ENCODE measurements around the gene CA6. TPM values are rescaled to one million over a fixed set of nuclear protein-coding genes. Genes with fewer than 3 reads are reported as not detected.
"Not testable (repeated sequence)": the region's sequence is repeated elsewhere in the genome, so short reads cannot be mapped to it uniquely, and the experiment has no call there.

Gene CA6
- total RNA-seq, 1 donor from 2014 or later = not detected

- no peaks in the 10 kb centered on the region for H3K4me1 ChIP-seq
- ATAC-seq = peak; percentile 88 to 96
- no peaks in the 10 kb centered on the region for H3K27me3 ChIP-seq (ENCODE audit: low read depth)
- TF ChIP-seq CTCF (IDR thresholded peaks at IDR 0.05) = peak; percentile 44
- H3K27ac ChIP-seq = peak overlapping the region; percentile 6
- intact Hi-C loops (cut with DNase I) = no loop called here
- DNase-seq = peak; percentile 78
- H3K36me3 ChIP-seq = no peaks in the 10 kb centered on the region
- H3K4me3 ChIP-seq = no peak overlapping the region
- no peaks in the 10 kb centered on the region for H3K9me3 ChIP-seq
Observed at GRCh38 chr1:8962812-8963530, 17.3 kb downstream of the CA6 start.

- Histone ChIP-seq H3K4me1 (no peaks in the 10 kb centered on the region), H3K4me3 (no peak overlapping the region), H3K27me3 (ENCODE audit: low read depth) (no peaks in the 10 kb centered on the region), H3K36me3 (no peaks in the 10 kb centered on the region), H3K27ac (no peak overlapping the region), H3K9me3 (no peaks in the 10 kb centered on the region)
- ATAC-seq = no peak
- no peak for TF ChIP-seq CTCF (IDR thresholded peaks at IDR 0.05)
- no peak for DNase-seq
- intact Hi-C loops (cut with DNase I) = no loop called here
Observed at GRCh38 chr1:8963963-8964362, 18.3 kb downstream of the CA6 start.

- no peak overlapping the region for H3K27ac ChIP-seq
- no peak for DNase-seq
- no peak for TF ChIP-seq CTCF (IDR thresholded peaks at IDR 0.05)
- H3K27me3 ChIP-seq (ENCODE audit: low read depth) = no peaks in the 10 kb centered on the region
- H3K4me1 ChIP-seq = no peaks in the 10 kb centered on the region
- H3K9me3 ChIP-seq = no peaks in the 10 kb centered on the region
- ATAC-seq = no peak
- H3K4me3 ChIP-seq = no peak overlapping the region
- H3K36me3 ChIP-seq = no peaks in the 10 kb centered on the region
- intact Hi-C loops (cut with DNase I) = no loop called here
Observed at GRCh38 chr1:8965121-8965820, 19.6 kb downstream of the CA6 start.

GRCh38 chr1:8966606-8967005, 20.9 kb downstream of the CA6 start:
- intact Hi-C loops (cut with DNase I) = no loop called here
- ATAC-seq = peak; percentile 76 to 85
- Histone ChIP-seq H3K4me1 (no peaks in the 10 kb centered on the region), H3K27me3 (ENCODE audit: low read depth) (no peaks in the 10 kb centered on the region), H3K4me3 (no peak overlapping the region), H3K27ac (peak overlapping the region; percentile 5), H3K36me3 (no peaks in the 10 kb centered on the region), H3K9me3 (no peaks in the 10 kb centered on the region)
- peak; percentile 55 for DNase-seq
- TF ChIP-seq CTCF (IDR thresholded peaks at IDR 0.05) = no peak

- H3K9me3 ChIP-seq; ATAC-seq; H3K4me1 ChIP-seq; DNase-seq; intact Hi-C loops (cut with DNase I); H3K27me3 ChIP-seq (ENCODE audit: low read depth); H3K4me3 ChIP-seq; H3K27ac ChIP-seq; H3K36me3 ChIP-seq: not testable (repeated sequence)
Observed at GRCh38 chr1:8968902-8969301, 23.2 kb downstream of the CA6 start.

- no peaks in the 10 kb centered on the region for H3K4me1 ChIP-seq
- H3K9me3 ChIP-seq = no peaks in the 10 kb centered on the region
- no peak overlapping the region for H3K4me3 ChIP-seq
- TF ChIP-seq CTCF (IDR thresholded peaks at IDR 0.05) = no peak
- DNase-seq = no peak
- intact Hi-C loops (cut with DNase I) = no loop called here
- ATAC-seq = no peak
- no peaks in the 10 kb centered on the region for H3K27me3 ChIP-seq (ENCODE audit: low read depth)
- H3K36me3 ChIP-seq = no peaks in the 10 kb centered on the region
- H3K27ac ChIP-seq = no peak overlapping the region
Observed at GRCh38 chr1:8969937-8970336, 24.3 kb downstream of the CA6 start.

All from lower lobe of right lung (tissue), 2 donors.